HCT116 (cell line): ENCODE measurements around the gene MAPK1.

Source experiments
- CTCF ChIP-seq, 3 experiments: fragments of 200-600 bp in 1 of 3; sonication (generic) in 1 of 3; IDR thresholded peaks in 2 of 3; conservative IDR thresholded peaks in 1 of 3; 2 replicates each; pipeline ENCODE4 v1.5.1; 2012 to 2017; ENCODE audit warnings: low read depth in 2 of 3, low read length in 2 of 3, antibody characterized with exemption in 1 of 3, borderline replicate concordance in 1 of 3, control low read depth in 1 of 3, mild to moderate bottlenecking in 1 of 3, mixed read lengths in 1 of 3, mixed run types in 1 of 3, moderate library complexity in 1 of 3; ENCODE audit not compliant: insufficient read depth in 1 of 3
- EZH2 ChIP-seq: fragments of 200-600 bp; sonication (generic); IDR thresholded peaks from 2 replicates; pipeline ENCODE4 v1.6.1; 2017; ENCODE audit warnings: antibody characterized with exemption, mixed run types
- EZH2phosphoT487 ChIP-seq: fragments of 200-600 bp; IDR thresholded peaks from 2 replicates; pipeline ENCODE4 v1.6.1; 2018; ENCODE audit warnings: antibody characterized with exemption, borderline replicate concordance
- JUND ChIP-seq: IDR thresholded peaks from 2 replicates; pipeline ENCODE4 v1.6.1; 2012
- POLR2A ChIP-seq: IDR thresholded peaks from 2 replicates; pipeline ENCODE4 v1.7.0; 2011; ENCODE audit warnings: borderline replicate concordance; ENCODE audit not compliant: insufficient read depth, insufficient read length; ENCODE audit errors: extremely low read depth
- ZNF274 ChIP-seq: fragments of 200-500 bp; sonication (Bioruptor generic); IDR thresholded peaks from 2 replicates; pipeline ENCODE4 v1.6.1; 2014; ENCODE audit warnings: mild to moderate bottlenecking, low read depth, low read length, inconsistent platforms
- TF ChIP-seq, protein P1 (sequence below): IDR thresholded peaks from 2 replicates; pipeline ENCODE4 v1.6.1; 2012

- no peak for TF ChIP-seq CTCF (IDR thresholded peaks at IDR 0.05 in 2 of 3, conservative IDR thresholded peaks at IDR 0.05 in 1 of 3; ENCODE audit: borderline replicate concordance in 1 of 3, insufficient read depth in 1 of 3, low read depth in 2 of 3, low read length in 2 of 3)
- TF ChIP-seq EZH2 = no peak
- TF ChIP-seq ZNF274 = no peak
- TF ChIP-seq, protein P1, sequence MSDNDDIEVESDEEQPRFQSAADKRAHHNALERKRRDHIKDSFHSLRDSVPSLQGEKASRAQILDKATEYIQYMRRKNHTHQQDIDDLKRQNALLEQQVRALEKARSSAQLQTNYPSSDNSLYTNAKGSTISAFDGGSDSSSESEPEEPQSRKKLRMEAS = no peak
- no peak for TF ChIP-seq EZH2phosphoT487
- no peak for TF ChIP-seq POLR2A
- no peak for TF ChIP-seq JUND
Measured at GRCh38 chr22:21898354-21898896, 31.0 kb upstream of the MAPK1 start.
